HTR-8/SVneo (cell line): ENCODE data around the gene ZNF316.
"Not testable (repeated sequence)": the region's sequence is repeated elsewhere in the genome, so short reads cannot be mapped to it uniquely, and the experiment has no call there.

Experiments
- DNase-seq: peaks from one replicate; pipeline ENCODE4 v3.0.0; 2011; ENCODE audit warnings: low spot score, mixed read lengths; ENCODE audit not compliant: insufficient read length
- FAIRE-seq: peaks from 2 replicates; lab custom pipeline; 2011; peaks lifted over from hg19 to GRCh38; lab: Jason Lieb, UNC

ZNF316 gene

GRCh38 chr7:6619961-6620360 lies 17.2 kb upstream of the ZNF316 start:
- DNase-seq (no peak), FAIRE-seq (no peak)

GRCh38 chr7:6621195-6622133 lies 15.7 kb upstream of the ZNF316 start:
- peak; percentile 89 for FAIRE-seq
- no peak for DNase-seq

GRCh38 chr7:6622134-6622710 lies 14.9 kb upstream of the ZNF316 start:
- DNase-seq: no peak
- no peak for FAIRE-seq

GRCh38 chr7:6623589-6624245 lies 13.4 kb upstream of the ZNF316 start:
- DNase-seq: no peak
- FAIRE-seq: no peak

GRCh38 chr7:6624246-6624611 lies 12.9 kb upstream of the ZNF316 start:
- DNase-seq (no peak), FAIRE-seq (no peak)

GRCh38 chr7:6628045-6628444 lies 9.1 kb upstream of the ZNF316 start:
- DNase-seq (no peak), FAIRE-seq (no peak)

GRCh38 chr7:6630007-6630849 lies 6.9 kb upstream of the ZNF316 start:
- peak; percentile 28 for FAIRE-seq
- DNase-seq: no peak

GRCh38 chr7:6631605-6632004 lies 5.5 kb upstream of the ZNF316 start:
- no peak for FAIRE-seq
- no peak for DNase-seq

- FAIRE-seq (no peak), DNase-seq (no peak)
Measured at GRCh38 chr7:6634021-6634420, 3.1 kb upstream of the ZNF316 start.

- not testable (repeated sequence) for FAIRE-seq, DNase-seq
Measured at GRCh38 chr7:6634971-6635370, 2.1 kb upstream of the ZNF316 start.

- FAIRE-seq (peak; percentile 83), DNase-seq (peak; percentile 88)
Measured at GRCh38 chr7:6637544-6638229, 569 bp downstream of the ZNF316 start.

- DNase-seq (no peak), FAIRE-seq (no peak)
Measured at GRCh38 chr7:6639032-6639431, 1.9 kb downstream of the ZNF316 start.

- DNase-seq (no peak), FAIRE-seq (no peak)
Measured at GRCh38 chr7:6639627-6640026, 2.5 kb downstream of the ZNF316 start.

GRCh38 chr7:6640246-6640721 lies 3.2 kb downstream of the ZNF316 start:
- peak; percentile 49 for FAIRE-seq

GRCh38 chr7:6641305-6642035 lies 4.4 kb downstream of the ZNF316 start:
- DNase-seq: no peak
- FAIRE-seq: peak; percentile 52

More at GRCh38 chr7:6640246-6640721, 3.2 kb downstream of the ZNF316 start:
- no peak for DNase-seq

- FAIRE-seq (peak; percentile 13), DNase-seq (no peak)
Measured at GRCh38 chr7:6642239-6642839, 5.2 kb downstream of the ZNF316 start.

- FAIRE-seq (no peak), DNase-seq (no peak)
Measured at GRCh38 chr7:6642861-6643640, 5.9 kb downstream of the ZNF316 start.
